Astrocyte (in vitro differentiated cells and primary cell): ENCODE measurements around the gene ANKRD44. TPM values are rescaled to one million over a fixed set of nuclear protein-coding genes. Genes with fewer than 3 reads are reported as not detected.

Experiments
- DNase-seq: peaks from one replicate; pipeline ENCODE4 v3.0.0-alpha.2; 2010; ENCODE audit warnings: low read depth
- FAIRE-seq: peaks from 2 replicates; lab custom pipeline; 2011; peaks lifted over from hg19 to GRCh38; lab: Jason Lieb, UNC
- H2AFZ ChIP-seq: 2 replicates; pipeline ENCODE4 v1.6.0; 2012; ENCODE audit warnings: low read depth, low read length, inconsistent platforms
- H3K27ac ChIP-seq: 2 replicates; pipeline ENCODE4 v1.5.1; 2011; ENCODE audit warnings: low read depth, low read length, inconsistent platforms
- H3K27me3 ChIP-seq: 2 replicates; pipeline ENCODE4 v1.6.0; 2011; ENCODE audit warnings: low read length, inconsistent platforms; ENCODE audit not compliant: insufficient read depth
- H3K36me3 ChIP-seq: 2 replicates; pipeline ENCODE4 v1.5.1; 2011; ENCODE audit warnings: low read length, inconsistent platforms; ENCODE audit not compliant: insufficient read depth
- H3K4me1 ChIP-seq: 2 replicates; pipeline ENCODE4 v1.5.1; 2011; ENCODE audit warnings: low read length, inconsistent platforms; ENCODE audit not compliant: insufficient read depth
- H3K4me2 ChIP-seq: 2 replicates; pipeline ENCODE4 v1.6.0; 2012; ENCODE audit warnings: low read length, inconsistent platforms
- H3K4me3 ChIP-seq: 2 replicates; pipeline ENCODE4 v1.5.1; 2011; ENCODE audit warnings: low read depth, mild to moderate bottlenecking, low read length, inconsistent platforms; ENCODE audit not compliant: insufficient read depth
- H3K79me2 ChIP-seq: 2 replicates; pipeline ENCODE4 v1.6.0; 2012; ENCODE audit warnings: mild to moderate bottlenecking, low read length, inconsistent platforms; ENCODE audit not compliant: insufficient read depth
- H3K9ac ChIP-seq: 2 replicates; pipeline ENCODE4 v1.6.0; 2012; ENCODE audit warnings: mild to moderate bottlenecking, low read length, inconsistent platforms
- H3K9me3 ChIP-seq: 2 replicates; pipeline ENCODE4 v1.5.1; 2012; ENCODE audit warnings: low read depth, mild to moderate bottlenecking, low read length, inconsistent platforms; ENCODE audit not compliant: insufficient read depth
- H4K20me1 ChIP-seq: 2 replicates; pipeline ENCODE4 v1.6.0; 2012; ENCODE audit warnings: low read length, inconsistent platforms; ENCODE audit not compliant: insufficient read depth
- H3K27ac Mint-ChIP-seq: one replicate; pipeline ENCODE4 v1.8.0; 2021; ENCODE audit warnings: mild to moderate bottlenecking, mixed read lengths; ENCODE audit not compliant: unreplicated experiment
- H3K27me3 Mint-ChIP-seq: one replicate; pipeline ENCODE4 v1.8.0; 2021; ENCODE audit warnings: low read depth, mixed read lengths; ENCODE audit not compliant: unreplicated experiment
- H3K36me3 Mint-ChIP-seq: one replicate; pipeline ENCODE4 v1.8.0; 2021; ENCODE audit warnings: low read depth, mixed read lengths; ENCODE audit not compliant: unreplicated experiment
- H3K4me1 Mint-ChIP-seq: one replicate; pipeline ENCODE4 v1.8.0; 2021; ENCODE audit warnings: low read depth, mixed read lengths; ENCODE audit not compliant: unreplicated experiment
- H3K4me3 Mint-ChIP-seq: one replicate; pipeline ENCODE4 v1.8.0; 2021; ENCODE audit warnings: mild to moderate bottlenecking, moderate library complexity, mixed read lengths; ENCODE audit not compliant: unreplicated experiment
- H3K9me3 Mint-ChIP-seq: one replicate; pipeline ENCODE4 v1.8.0; 2021; ENCODE audit warnings: mild to moderate bottlenecking, mixed read lengths; ENCODE audit not compliant: unreplicated experiment
- CTCF ChIP-seq: IDR thresholded peaks from 2 replicates; pipeline ENCODE4 v1.5.1; 2011; ENCODE audit warnings: low read depth, mild to moderate bottlenecking, inconsistent platforms, low read length, moderate library complexity; ENCODE audit not compliant: insufficient read depth
- EZH2 ChIP-seq: IDR thresholded peaks from 2 replicates; pipeline ENCODE4 v1.6.1; 2012; ENCODE audit warnings: mild to moderate bottlenecking, low read length, inconsistent platforms; ENCODE audit not compliant: insufficient read depth
- total RNA-seq: library from RNA; stranded (reverse); gene quantifications from 2 replicates; pipeline ENCODE4 v1.2.1, GENCODE V29; 2021

ANKRD44 gene
- total RNA-seq, 1 donor from 2014 or later: 7.2 TPM

- FAIRE-seq (no peak), DNase-seq (peak; percentile 19)
- Histone ChIP-seq H3K9me3 (no peaks in the 10 kb centered on the region), H3K27me3 (no peaks in the 10 kb centered on the region), H2AFZ (no peak overlapping the region), H3K36me3 (no peaks in the 10 kb centered on the region), H3K4me2 (no peak overlapping the region), H3K4me1 (peaks cover 20% of the 10 kb centered on the region), H3K9ac (no peak overlapping the region), H3K79me2 (no peaks in the 10 kb centered on the region), H3K4me3 (no peak overlapping the region), H4K20me1 (no peaks in the 10 kb centered on the region), H3K27ac (no peak overlapping the region)
- H3K4me3 Mint-ChIP-seq: no peak overlapping the region
- no peaks in the 10 kb centered on the region for H3K27me3 Mint-ChIP-seq
- no peak for TF ChIP-seq EZH2
- TF ChIP-seq CTCF: no peak
- H3K9me3 Mint-ChIP-seq: peaks cover 2% of the 10 kb centered on the region
- H3K4me1 Mint-ChIP-seq: peaks cover 2% of the 10 kb centered on the region
- no peak overlapping the region for H3K27ac Mint-ChIP-seq
- H3K36me3 Mint-ChIP-seq: no peaks in the 10 kb centered on the region
Measured at GRCh38 chr2:197077336-197077735, 233.2 kb downstream of the ANKRD44 start.

DNA sequence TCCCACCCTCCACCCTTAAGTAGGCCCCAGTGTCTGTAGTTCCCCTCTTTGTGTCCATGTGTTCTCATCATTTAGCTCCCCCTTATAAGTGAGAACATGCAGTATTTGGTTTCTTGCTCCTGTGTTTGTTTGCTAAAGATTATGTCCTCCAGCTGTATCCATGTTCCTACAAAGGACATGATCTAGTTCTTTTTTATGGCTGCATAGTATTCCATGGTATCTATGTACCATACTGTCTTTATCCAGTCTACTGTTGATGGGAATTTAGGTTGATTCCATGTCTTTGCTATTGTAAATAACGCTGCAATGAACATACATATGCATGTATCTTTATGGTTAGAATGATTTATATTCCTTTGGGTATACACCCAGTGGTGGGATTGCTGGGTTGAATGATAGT is 233.9 kb downstream of the ANKRD44 start:
- FAIRE-seq (no peak), DNase-seq (no peak)
- H3K9ac ChIP-seq: no peak overlapping the region
- no peaks in the 10 kb centered on the region for H3K36me3 ChIP-seq
- Mint-ChIP-seq H3K27ac (no peak overlapping the region), H3K4me1 (peaks cover 2% of the 10 kb centered on the region), H3K27me3 (no peaks in the 10 kb centered on the region), H3K36me3 (no peaks in the 10 kb centered on the region), H3K9me3 (peaks cover 2% of the 10 kb centered on the region), H3K4me3 (no peak overlapping the region)
- H3K4me1 ChIP-seq: peaks cover 20% of the 10 kb centered on the region
- no peak overlapping the region for H2AFZ ChIP-seq
- H3K27me3 ChIP-seq: no peaks in the 10 kb centered on the region
- H3K9me3 ChIP-seq: no peaks in the 10 kb centered on the region
- no peaks in the 10 kb centered on the region for H4K20me1 ChIP-seq
- no peak overlapping the region for H3K4me3 ChIP-seq
- no peaks in the 10 kb centered on the region for H3K79me2 ChIP-seq
- no peak overlapping the region for H3K27ac ChIP-seq
- TF ChIP-seq CTCF (no peak), EZH2 (no peak)
- H3K4me2 ChIP-seq: no peak overlapping the region

DNA sequence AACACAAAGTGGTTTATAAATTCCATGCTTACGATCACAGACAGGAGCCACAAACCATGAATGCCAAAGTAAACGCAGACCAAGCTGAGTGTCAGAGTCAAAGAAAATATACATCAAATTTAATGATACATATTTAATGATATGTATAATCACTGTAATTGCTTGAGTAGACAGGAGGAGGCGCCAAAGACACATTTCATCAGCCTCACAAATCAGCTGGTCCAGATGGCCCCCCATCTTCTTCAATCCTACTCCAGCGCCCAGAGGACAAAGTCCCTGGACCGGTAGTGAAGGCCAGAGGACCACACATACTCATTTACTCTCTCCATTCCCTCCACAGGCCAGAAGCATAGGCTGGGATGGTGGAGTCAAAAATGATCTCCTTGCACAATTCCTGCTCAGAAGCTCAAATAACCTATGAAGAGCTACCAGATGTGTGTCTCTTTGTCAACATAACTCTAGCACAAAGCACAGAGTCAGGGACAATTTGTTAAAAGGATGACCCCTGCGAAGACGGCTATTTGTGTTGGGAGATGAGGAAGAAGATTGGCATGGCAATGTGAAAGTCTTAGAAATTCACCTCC is 234.7 kb downstream of the ANKRD44 start:
- no peak overlapping the region for H3K9ac ChIP-seq
- H3K27ac ChIP-seq: no peak overlapping the region
- FAIRE-seq (no peak), DNase-seq (no peak)
- peaks cover 2% of the 10 kb centered on the region for H3K4me1 Mint-ChIP-seq
- H3K27me3 Mint-ChIP-seq: no peaks in the 10 kb centered on the region
- H3K9me3 Mint-ChIP-seq: peaks cover 2% of the 10 kb centered on the region
- H3K27ac Mint-ChIP-seq: no peak overlapping the region
- H3K36me3 Mint-ChIP-seq: no peaks in the 10 kb centered on the region
- H3K4me3 ChIP-seq: no peak overlapping the region
- no peaks in the 10 kb centered on the region for H3K36me3 ChIP-seq
- TF ChIP-seq EZH2 (no peak), CTCF (peak; percentile 32)
- H3K4me3 Mint-ChIP-seq: no peak overlapping the region
- H3K9me3 ChIP-seq: no peaks in the 10 kb centered on the region
- no peaks in the 10 kb centered on the region for H3K79me2 ChIP-seq
- H3K4me2 ChIP-seq: no peak overlapping the region
- H2AFZ ChIP-seq: no peak overlapping the region
- H3K27me3 ChIP-seq: no peaks in the 10 kb centered on the region
- H4K20me1 ChIP-seq: no peaks in the 10 kb centered on the region
- peaks cover 17% of the 10 kb centered on the region for H3K4me1 ChIP-seq
